Measurements from ENCODE around the gene SYT9. TPM values are rescaled to one million over a fixed set of nuclear protein-coding genes. Genes with fewer than 3 reads are reported as not detected.

Gene SYT9
- total and polyA plus RNA-seq, 10 of the 15 experiments (the other 5 are each of a cell fraction or from before 2014, with no cell fraction given) = 0.03 TPM; not detected in 9

GRCh38 chr11:7512525-7513233 lies 261.0 kb downstream of the SYT9 start (continued):
- TF ChIP-seq BCLAF1 (IDR thresholded peaks at IDR 0.05) (no peak), BMI1 (IDR thresholded peaks at IDR 0.05; ENCODE audit: borderline replicate concordance) (no peak), STAT3 (IDR thresholded peaks at IDR 0.05; ENCODE audit: low read depth, low read length) (0 out of 2 replicates have a peak, but pooled peaks have one; percentile 65), SP1 (IDR thresholded peaks at IDR 0.05; ENCODE audit: low read depth, low read length) (peak; percentile 86), CTCF (IDR thresholded peaks at IDR 0.05 in 2 of 3, conservative IDR thresholded peaks at IDR 0.05 in 1 of 3; ENCODE audit: control insufficient read depth in 2 of 3, extremely low read depth in 1 of 3, insufficient read depth in 1 of 3, low read depth in 3 of 3, low read length in 3 of 3) (peak in 2 of 3 experiments; percentile 18 to 38; a peak in 2 of 6 replicates), SKIL (IDR thresholded peaks at IDR 0.05; ENCODE audit: low read depth, poor library complexity, severe bottlenecking) (peak; percentile 97), EED (IDR thresholded peaks at IDR 0.05; ENCODE audit: low read depth) (peak; percentile 61), POLR2AphosphoS2 (IDR thresholded peaks at IDR 0.05; ENCODE audit: low read depth, low read length) (peak; percentile 64; the same call in 1 of the 2 replicates), SUPT20H (IDR thresholded peaks at IDR 0.05; ENCODE audit: borderline replicate concordance, control insufficient read depth, low read depth, low read length) (no peak), POU2F2 (IDR thresholded peaks at IDR 0.05; ENCODE audit: borderline replicate concordance, low read depth, low read length) (peak; percentile 64; the same call in 2 of the 3 replicates), RFX5 (IDR thresholded peaks at IDR 0.05; ENCODE audit: low read depth, low read length) (no peak), USF2 (IDR thresholded peaks at IDR 0.05; ENCODE audit: borderline replicate concordance, low read depth, low read length) (no peak), TCF7 (IDR thresholded peaks at IDR 0.05; ENCODE audit: borderline replicate concordance) (no peak), E2F8 (IDR thresholded peaks at IDR 0.05; ENCODE audit: low read depth, partially characterized antibody) (no peak), USF1 (IDR thresholded peaks at IDR 0.05; ENCODE audit: borderline replicate concordance, extremely low read length, insufficient read depth, low read depth, low read length) (no peak), SPI1 (IDR thresholded peaks at IDR 0.05; ENCODE audit: borderline replicate concordance, insufficient read depth, low read depth, low read length) (peak; percentile 99)

Data from GM12878 (cell line).